HCT116 (cell line): ENCODE data around the gene CXorf65. TPM values are rescaled to one million over a fixed set of nuclear protein-coding genes. Genes with fewer than 3 reads are reported as not detected.

Experiments
- ATAC-seq: fragments of 200-7000 bp; cut with Tn5 transposase; 2 replicates; pipeline ENCODE4 v1.9.1; 2020; ENCODE audit warnings: mild to moderate bottlenecking, moderate library complexity
- BruUV-seq: library from RNA; stranded (reverse); fragments of 400-500 nt; replicated peaks from 2 replicates; lab custom pipeline; 2021; lab: Mats Ljungman, UMichigan
- CTCF ChIA-PET: fragments of 300-600 bp; sonication (Branson Sonifier 250); formaldehyde crosslinking; loops from one replicate; lab custom pipeline; 2021; ENCODE audit warnings: antibody characterized with exemption; lab: Charles Lee
- POLR2A ChIA-PET: fragments of 300-600, 350-600 bp; sonication (Branson Sonifier 250); formaldehyde crosslinking; loops from one replicate; lab custom pipeline; 2021; ENCODE audit warnings: antibody characterized with exemption; lab: Charles Lee
- RAD21 ChIA-PET, 2 experiments: fragments of 300-600 bp; sonication (Branson Sonifier 250); formaldehyde crosslinking; loops; one replicate each; lab custom pipeline; 2023; ENCODE audit warnings: low total read pairs in 2 of 2; ENCODE audit not compliant: uncharacterized antibody in 2 of 2, unreplicated experiment in 2 of 2, low non-redundant PET in 1 of 2; lab: Charles Lee
- DNase-seq: peaks from one replicate; pipeline ENCODE4 v3.0.0-alpha.2; 2010; ENCODE audit warnings: low read depth, low spot score
- H2AFZ ChIP-seq: fragments of 200-600 bp; shearing (Covaris generic), sonication (generic); 2 replicates; pipeline ENCODE4 v1.6.1; 2017; ENCODE audit warnings: low read depth, mixed run types, mixed read lengths, antibody characterized with exemption, low read length; ENCODE audit not compliant: poor library complexity, severe bottlenecking
- H3K27ac ChIP-seq: 2 replicates; pipeline ENCODE4 v1.5.1; 2012; ENCODE audit warnings: low read depth, low read length
- H3K27me3 ChIP-seq: fragments of 200-600 bp; sonication (generic); 2 replicates; pipeline ENCODE4 v1.6.1; 2016; ENCODE audit warnings: mixed run types, low read length, mixed read lengths; ENCODE audit not compliant: insufficient read depth
- H3K36me3 ChIP-seq, 2 experiments: fragments of 200-500 bp in 1 of 2; fragments of 200-600 bp in 1 of 2; sonication (Bioruptor generic) in 1 of 2; sonication (generic) in 1 of 2; 2 replicates each; pipeline versions ENCODE4 v1.5.1 to v1.6.1; 2014 to 2016; ENCODE audit warnings: low read length in 2 of 2, inconsistent platforms in 1 of 2, mixed read lengths in 1 of 2, mixed run types in 1 of 2; ENCODE audit not compliant: insufficient read depth in 2 of 2, control insufficient read depth in 1 of 2
- H3K4me1 ChIP-seq, 2 experiments: fragments of 200-600 bp in 1 of 2; sonication (generic) in 1 of 2; 2 replicates each; pipeline versions ENCODE4 v1.5.1 to v1.6.1; 2012 to 2017; ENCODE audit warnings: low read length in 2 of 2, inconsistent platforms in 1 of 2, mild to moderate bottlenecking in 1 of 2, mixed read lengths in 1 of 2, mixed run types in 1 of 2, moderate library complexity in 1 of 2; ENCODE audit not compliant: insufficient read depth in 2 of 2, control insufficient read depth in 1 of 2
- H3K4me2 ChIP-seq: fragments of 200-600 bp; sonication (generic); 2 replicates; pipeline ENCODE4 v1.6.1; 2017; ENCODE audit warnings: mixed run types, low read length, mixed read lengths
- H3K4me3 ChIP-seq, 2 experiments: fragments of 200-600 bp in 1 of 2; sonication (generic) in 1 of 2; replicated peaks in 1 of 2; 2 replicates each; pipeline ENCODE4 v1.5.1; 2011 to 2016; ENCODE audit warnings: low read length in 2 of 2, control low read depth in 1 of 2, low read depth in 1 of 2, mild to moderate bottlenecking in 1 of 2, mixed read lengths in 1 of 2, mixed run types in 1 of 2
- H3K79me2 ChIP-seq: fragments of 200-600 bp; sonication (generic); 2 replicates; pipeline ENCODE4 v1.6.1; 2017; ENCODE audit warnings: mild to moderate bottlenecking, mixed run types, low read length, moderate library complexity, mixed read lengths; ENCODE audit not compliant: insufficient read depth
- H3K9ac ChIP-seq: fragments of 200-600 bp; sonication (generic); 2 replicates; pipeline ENCODE4 v1.6.1; 2016; ENCODE audit warnings: low read length, mixed read lengths
- H3K9me2 ChIP-seq: fragments of 200-600 bp; sonication (generic), shearing (Covaris generic); 2 replicates; pipeline ENCODE4 v1.6.1; 2017; ENCODE audit warnings: mixed run types, mild to moderate bottlenecking, moderate library complexity; ENCODE audit not compliant: insufficient read depth
- H3K9me3 ChIP-seq, 2 experiments: fragments of 200-500 bp in 1 of 2; fragments of 200-600 bp in 1 of 2; sonication (Bioruptor generic) in 1 of 2; sonication (generic) in 1 of 2; 2 replicates each; pipeline ENCODE4 v1.6.1; 2014 to 2017; ENCODE audit warnings: low read length in 2 of 2, mixed read lengths in 2 of 2, inconsistent platforms in 1 of 2, low read depth in 1 of 2, mild to moderate bottlenecking in 1 of 2, mixed run types in 1 of 2, moderate library complexity in 1 of 2; ENCODE audit not compliant: control insufficient read depth in 1 of 2, insufficient read depth in 1 of 2
- H4K20me1 ChIP-seq: fragments of 200-600 bp; sonication (generic), shearing (Covaris generic); 2 replicates; pipeline ENCODE4 v1.6.1; 2017; ENCODE audit warnings: mixed run types, mild to moderate bottlenecking, moderate library complexity; ENCODE audit not compliant: insufficient read depth
- CBX3 ChIP-seq: IDR thresholded peaks from 2 replicates; pipeline ENCODE4 v1.6.1; 2012; ENCODE audit warnings: low read depth
- EGR1 ChIP-seq: IDR thresholded peaks from 2 replicates; pipeline ENCODE4 v1.6.1; 2012; ENCODE audit warnings: low read depth
- ELF1 ChIP-seq: IDR thresholded peaks from 2 replicates; pipeline ENCODE4 v1.6.1; 2012; ENCODE audit warnings: low read depth, borderline replicate concordance
- EZH2 ChIP-seq: fragments of 200-600 bp; sonication (generic); IDR thresholded peaks from 2 replicates; pipeline ENCODE4 v1.6.1; 2017; ENCODE audit warnings: antibody characterized with exemption, mixed run types
- FOSL1 ChIP-seq: IDR thresholded peaks from 2 replicates; pipeline ENCODE4 v1.6.1; 2012; ENCODE audit warnings: low read depth
- JUND ChIP-seq: IDR thresholded peaks from 2 replicates; pipeline ENCODE4 v1.6.1; 2012
- POLR2A ChIP-seq: IDR thresholded peaks from 2 replicates; pipeline ENCODE4 v1.7.0; 2011; ENCODE audit warnings: borderline replicate concordance; ENCODE audit not compliant: insufficient read depth, insufficient read length; ENCODE audit errors: extremely low read depth
- POLR2AphosphoS5 ChIP-seq: IDR thresholded peaks from 2 replicates; pipeline ENCODE4 v1.6.1; 2011; ENCODE audit warnings: mild to moderate bottlenecking, low read depth, low read length, moderate library complexity
- RAD21 ChIP-seq: IDR thresholded peaks from 2 replicates; pipeline ENCODE4 v1.6.1; 2012; ENCODE audit warnings: low read depth, mild to moderate bottlenecking
- SIN3A ChIP-seq: IDR thresholded peaks from 2 replicates; pipeline ENCODE4 v1.6.1; 2012; ENCODE audit warnings: low read depth
- SP1 ChIP-seq: IDR thresholded peaks from 2 replicates; pipeline ENCODE4 v1.6.1; 2012; ENCODE audit warnings: low read depth
- SRF ChIP-seq: IDR thresholded peaks from 2 replicates; pipeline ENCODE4 v1.6.1; 2012; ENCODE audit warnings: low read depth
- TCF7L2 ChIP-seq: IDR thresholded peaks from 2 replicates; pipeline ENCODE4 v1.7.0; 2011; ENCODE audit warnings: borderline replicate concordance, inconsistent platforms; ENCODE audit not compliant: insufficient read depth, insufficient read length; ENCODE audit errors: extremely low read depth
- ZFX ChIP-seq: fragments of 450-650 bp; IDR thresholded peaks from 2 replicates; pipeline ENCODE4 v1.6.1; 2017
- ZNF274 ChIP-seq: fragments of 200-500 bp; sonication (Bioruptor generic); IDR thresholded peaks from 2 replicates; pipeline ENCODE4 v1.6.1; 2014; ENCODE audit warnings: mild to moderate bottlenecking, low read depth, low read length, inconsistent platforms
- intact Hi-C: fragments of 100-400 bp; cut with micrococcal nuclease; formaldehyde crosslinking; loops from 2 replicates; pipeline ENCODE4 v1.10.0; 2022
- total RNA-seq: library from RNA; stranded (reverse); gene quantifications from one replicate; pipeline ENCODE4 v1.2.1, GENCODE V29; 2021; ENCODE audit not compliant: unreplicated experiment
- TF ChIP-seq, protein P1 (sequence below), 3 experiments: fragments of 200-600 bp in 1 of 3; sonication (generic) in 1 of 3; IDR thresholded peaks in 2 of 3; conservative IDR thresholded peaks in 1 of 3; 2 replicates each; pipeline ENCODE4 v1.5.1; 2012 to 2017; ENCODE audit warnings: low read depth in 2 of 3, low read length in 2 of 3, antibody characterized with exemption in 1 of 3, borderline replicate concordance in 1 of 3, control low read depth in 1 of 3, mild to moderate bottlenecking in 1 of 3, mixed read lengths in 1 of 3, mixed run types in 1 of 3, moderate library complexity in 1 of 3; ENCODE audit not compliant: insufficient read depth in 1 of 3
- TF ChIP-seq, protein P2 (sequence below): IDR thresholded peaks from 2 replicates; pipeline ENCODE4 v1.6.1; 2012
- TF ChIP-seq, protein P3 (sequence below): IDR thresholded peaks from 2 replicates; pipeline ENCODE4 v1.6.1; 2012
- TF ChIP-seq, protein P4 (sequence below): IDR thresholded peaks from 2 replicates; pipeline ENCODE4 v1.6.1; 2012; ENCODE audit warnings: low read depth

The CXorf65 gene
- total RNA-seq, 1 experiment from 2014 or later: not detected

DNA sequence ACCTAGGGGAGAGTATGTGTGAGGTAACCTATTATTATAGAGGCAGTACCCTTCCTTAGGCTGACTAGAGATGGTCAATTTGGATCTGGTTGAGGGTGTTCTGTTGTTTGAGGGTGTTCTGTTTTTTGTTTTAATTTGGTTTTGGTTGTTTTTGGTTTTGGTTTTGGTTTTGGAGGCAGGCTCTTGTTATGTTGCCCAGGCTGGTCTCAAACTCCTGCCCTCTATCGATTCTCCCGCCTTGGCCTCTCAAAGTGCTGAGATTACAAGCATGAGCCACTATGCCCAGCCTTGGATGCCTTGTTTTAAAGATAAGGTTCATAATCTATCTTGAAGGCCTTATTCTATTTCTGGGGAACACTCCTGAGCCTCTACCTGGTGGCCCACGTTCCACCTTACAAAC is 912 bp downstream of the CXorf65 start:
- POLR2A ChIA-PET: no interaction called here
- H3K27me3 ChIP-seq: no peaks in the 10 kb centered on the region

More for the DNA sequence above, 912 bp downstream of the CXorf65 start:
- intact Hi-C loops: no loop called here
- BruUV-seq: no TSS peak
- Histone ChIP-seq H3K9ac (no peak overlapping the region), H3K9me2 (no peaks in the 10 kb centered on the region), H3K4me1 (peaks cover 0 to 3% of the 10 kb centered on the region in 2 experiments; a peak in 1 of 4 replicates), H3K27ac (no peak overlapping the region), H2AFZ (no peak overlapping the region), H3K4me2 (no peak overlapping the region), H3K4me3 (no peak overlapping the region), H3K36me3 (no peaks in the 10 kb centered on the region), H4K20me1 (no peaks in the 10 kb centered on the region), H3K9me3 (no peaks in the 10 kb centered on the region), H3K79me2 (no peaks in the 10 kb centered on the region)
- DNase-seq: no peak
- ChIA-PET RAD21 (no interaction called here), CTCF (no interaction called here)
- TF ChIP-seq RAD21 (no peak), ZFX (no peak), SP1 (no peak), CBX3 (no peak), ELF1 (no peak), FOSL1 (no peak), EGR1 (no peak), SRF (no peak), TCF7L2 (no peak), JUND (no peak), SIN3A (no peak), POLR2AphosphoS5 (no peak), POLR2A (no peak), ZNF274 (no peak), EZH2 (no peak)
- TF ChIP-seq, protein P1, sequence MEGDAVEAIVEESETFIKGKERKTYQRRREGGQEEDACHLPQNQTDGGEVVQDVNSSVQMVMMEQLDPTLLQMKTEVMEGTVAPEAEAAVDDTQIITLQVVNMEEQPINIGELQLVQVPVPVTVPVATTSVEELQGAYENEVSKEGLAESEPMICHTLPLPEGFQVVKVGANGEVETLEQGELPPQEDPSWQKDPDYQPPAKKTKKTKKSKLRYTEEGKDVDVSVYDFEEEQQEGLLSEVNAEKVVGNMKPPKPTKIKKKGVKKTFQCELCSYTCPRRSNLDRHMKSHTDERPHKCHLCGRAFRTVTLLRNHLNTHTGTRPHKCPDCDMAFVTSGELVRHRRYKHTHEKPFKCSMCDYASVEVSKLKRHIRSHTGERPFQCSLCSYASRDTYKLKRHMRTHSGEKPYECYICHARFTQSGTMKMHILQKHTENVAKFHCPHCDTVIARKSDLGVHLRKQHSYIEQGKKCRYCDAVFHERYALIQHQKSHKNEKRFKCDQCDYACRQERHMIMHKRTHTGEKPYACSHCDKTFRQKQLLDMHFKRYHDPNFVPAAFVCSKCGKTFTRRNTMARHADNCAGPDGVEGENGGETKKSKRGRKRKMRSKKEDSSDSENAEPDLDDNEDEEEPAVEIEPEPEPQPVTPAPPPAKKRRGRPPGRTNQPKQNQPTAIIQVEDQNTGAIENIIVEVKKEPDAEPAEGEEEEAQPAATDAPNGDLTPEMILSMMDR (IDR thresholded peaks at IDR 0.05 in 2 of 3, conservative IDR thresholded peaks at IDR 0.05 in 1 of 3; ENCODE audit: borderline replicate concordance in 1 of 3, insufficient read depth in 1 of 3, low read depth in 2 of 3, low read length in 2 of 3): no peak
- TF ChIP-seq, protein P2, sequence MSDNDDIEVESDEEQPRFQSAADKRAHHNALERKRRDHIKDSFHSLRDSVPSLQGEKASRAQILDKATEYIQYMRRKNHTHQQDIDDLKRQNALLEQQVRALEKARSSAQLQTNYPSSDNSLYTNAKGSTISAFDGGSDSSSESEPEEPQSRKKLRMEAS: no peak
- TF ChIP-seq, protein P3, sequence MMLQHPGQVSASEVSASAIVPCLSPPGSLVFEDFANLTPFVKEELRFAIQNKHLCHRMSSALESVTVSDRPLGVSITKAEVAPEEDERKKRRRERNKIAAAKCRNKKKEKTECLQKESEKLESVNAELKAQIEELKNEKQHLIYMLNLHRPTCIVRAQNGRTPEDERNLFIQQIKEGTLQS: no peak
- TF ChIP-seq, protein P4, sequence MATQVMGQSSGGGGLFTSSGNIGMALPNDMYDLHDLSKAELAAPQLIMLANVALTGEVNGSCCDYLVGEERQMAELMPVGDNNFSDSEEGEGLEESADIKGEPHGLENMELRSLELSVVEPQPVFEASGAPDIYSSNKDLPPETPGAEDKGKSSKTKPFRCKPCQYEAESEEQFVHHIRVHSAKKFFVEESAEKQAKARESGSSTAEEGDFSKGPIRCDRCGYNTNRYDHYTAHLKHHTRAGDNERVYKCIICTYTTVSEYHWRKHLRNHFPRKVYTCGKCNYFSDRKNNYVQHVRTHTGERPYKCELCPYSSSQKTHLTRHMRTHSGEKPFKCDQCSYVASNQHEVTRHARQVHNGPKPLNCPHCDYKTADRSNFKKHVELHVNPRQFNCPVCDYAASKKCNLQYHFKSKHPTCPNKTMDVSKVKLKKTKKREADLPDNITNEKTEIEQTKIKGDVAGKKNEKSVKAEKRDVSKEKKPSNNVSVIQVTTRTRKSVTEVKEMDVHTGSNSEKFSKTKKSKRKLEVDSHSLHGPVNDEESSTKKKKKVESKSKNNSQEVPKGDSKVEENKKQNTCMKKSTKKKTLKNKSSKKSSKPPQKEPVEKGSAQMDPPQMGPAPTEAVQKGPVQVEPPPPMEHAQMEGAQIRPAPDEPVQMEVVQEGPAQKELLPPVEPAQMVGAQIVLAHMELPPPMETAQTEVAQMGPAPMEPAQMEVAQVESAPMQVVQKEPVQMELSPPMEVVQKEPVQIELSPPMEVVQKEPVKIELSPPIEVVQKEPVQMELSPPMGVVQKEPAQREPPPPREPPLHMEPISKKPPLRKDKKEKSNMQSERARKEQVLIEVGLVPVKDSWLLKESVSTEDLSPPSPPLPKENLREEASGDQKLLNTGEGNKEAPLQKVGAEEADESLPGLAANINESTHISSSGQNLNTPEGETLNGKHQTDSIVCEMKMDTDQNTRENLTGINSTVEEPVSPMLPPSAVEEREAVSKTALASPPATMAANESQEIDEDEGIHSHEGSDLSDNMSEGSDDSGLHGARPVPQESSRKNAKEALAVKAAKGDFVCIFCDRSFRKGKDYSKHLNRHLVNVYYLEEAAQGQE: no peak
- no peak for ATAC-seq
